GM19372 (cell line): ENCODE measurements around the gene CSAD.
"Not testable (repeated sequence)": the region's sequence is repeated elsewhere in the genome, so short reads cannot be mapped to it uniquely, and the experiment has no call there.

ENCODE experiments used
- ATAC-seq: cut with Tn5 transposase; IDR thresholded peaks from one replicate; pipeline ENCODE4 v1.9.1; 2021; ENCODE audit warnings: mild to moderate bottlenecking, low read depth, moderate library complexity; ENCODE audit not compliant: unreplicated experiment

CSAD gene

GRCh38 chr12:53181935-53182334, 1.2 kb upstream of the CSAD start:
- ATAC-seq: no peak

DNA sequence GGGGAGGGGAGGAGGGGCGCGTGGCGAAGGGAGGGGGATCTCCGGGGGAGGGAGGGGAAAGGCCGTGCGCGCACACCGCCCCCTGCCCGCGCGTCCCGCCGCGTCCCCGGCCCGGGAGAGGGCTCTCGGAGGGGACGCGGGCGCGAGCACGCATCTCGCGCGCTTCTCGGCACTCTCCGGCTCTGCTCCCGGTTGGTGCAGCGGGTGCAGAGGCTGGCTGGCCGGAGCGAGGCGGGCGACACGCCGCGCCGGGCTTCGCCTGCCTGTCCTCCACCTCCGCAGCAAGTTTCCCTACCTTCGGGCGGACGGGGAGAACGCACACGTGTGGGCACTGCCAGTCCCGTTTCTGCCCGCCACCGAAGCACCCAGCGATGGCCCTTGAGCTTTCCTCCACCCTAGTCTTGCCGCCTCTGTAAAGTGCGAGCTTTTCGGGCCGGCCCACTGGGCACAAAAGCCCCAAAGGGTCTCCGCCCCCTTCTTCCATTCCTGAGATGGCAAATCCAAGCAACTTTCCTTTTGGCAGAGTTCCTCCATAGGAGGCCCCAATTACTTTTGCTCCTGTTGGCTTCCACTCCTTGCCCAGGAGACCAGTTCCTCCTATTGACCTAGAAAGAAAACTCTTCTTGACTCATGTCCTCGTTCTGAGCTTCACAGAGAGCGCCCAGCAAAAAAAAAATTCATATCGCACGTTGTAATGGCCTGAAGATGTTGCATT, 363 bp upstream of the CSAD start:
- ATAC-seq: peak; percentile 38

- peak; percentile 11 for ATAC-seq
Observed at GRCh38 chr12:53179687-53180219, 972 bp downstream of the CSAD start.

- ATAC-seq: not testable (repeated sequence)
Observed at GRCh38 chr12:53178803-53179202, 1.9 kb downstream of the CSAD start.

DNA sequence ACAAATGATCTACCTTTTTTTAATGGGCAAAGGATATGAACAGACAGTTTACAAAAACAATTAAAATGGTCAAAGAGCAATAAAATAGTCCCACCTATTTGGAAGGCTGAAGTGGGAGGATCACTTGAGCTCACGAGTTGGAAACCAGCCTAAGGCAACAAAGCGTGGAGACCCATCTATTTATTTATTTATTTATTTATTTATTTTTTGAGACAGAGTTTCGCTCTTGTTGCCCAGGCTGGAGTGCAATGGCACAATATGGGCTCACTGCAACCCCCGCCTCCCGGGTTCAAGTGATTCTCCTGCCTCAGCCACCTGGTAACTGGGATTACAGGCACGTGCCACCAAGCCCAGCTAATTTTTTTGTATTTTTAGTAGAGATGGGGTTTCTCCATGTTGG, 3.3 kb downstream of the CSAD start:
- not testable (repeated sequence) for ATAC-seq

GRCh38 chr12:53176750-53177149, 4.0 kb downstream of the CSAD start:
- ATAC-seq: no peak

DNA sequence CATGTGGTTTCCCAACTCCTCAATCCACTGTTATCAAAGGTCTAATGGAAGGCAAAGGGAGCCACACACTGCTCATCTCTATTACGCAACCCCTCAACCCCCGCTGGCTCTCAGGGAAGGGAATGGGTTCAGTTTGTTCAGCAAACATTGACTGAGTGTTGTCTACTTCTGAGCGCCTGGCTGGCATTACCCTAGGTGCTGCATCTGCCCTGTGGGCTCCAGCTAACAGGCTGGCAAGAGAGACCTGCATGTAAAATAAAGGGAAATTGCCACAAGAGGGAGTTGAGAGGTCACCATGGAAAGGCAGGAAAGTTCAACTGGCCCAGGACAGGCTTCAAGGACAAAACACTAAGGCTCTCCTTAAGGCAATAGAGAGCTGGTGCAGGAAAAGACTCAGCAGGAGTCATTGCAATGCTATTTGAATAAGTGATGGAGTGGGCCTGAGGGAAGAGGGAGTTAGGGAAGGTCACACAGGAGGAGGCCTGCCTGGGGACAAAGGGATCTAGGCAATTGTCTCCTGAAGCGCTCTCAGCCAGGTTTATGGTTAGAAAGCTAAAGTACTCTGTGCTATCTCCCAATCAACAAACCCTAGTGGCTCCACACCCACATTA, 5.7 kb downstream of the CSAD start:
- no peak for ATAC-seq

DNA sequence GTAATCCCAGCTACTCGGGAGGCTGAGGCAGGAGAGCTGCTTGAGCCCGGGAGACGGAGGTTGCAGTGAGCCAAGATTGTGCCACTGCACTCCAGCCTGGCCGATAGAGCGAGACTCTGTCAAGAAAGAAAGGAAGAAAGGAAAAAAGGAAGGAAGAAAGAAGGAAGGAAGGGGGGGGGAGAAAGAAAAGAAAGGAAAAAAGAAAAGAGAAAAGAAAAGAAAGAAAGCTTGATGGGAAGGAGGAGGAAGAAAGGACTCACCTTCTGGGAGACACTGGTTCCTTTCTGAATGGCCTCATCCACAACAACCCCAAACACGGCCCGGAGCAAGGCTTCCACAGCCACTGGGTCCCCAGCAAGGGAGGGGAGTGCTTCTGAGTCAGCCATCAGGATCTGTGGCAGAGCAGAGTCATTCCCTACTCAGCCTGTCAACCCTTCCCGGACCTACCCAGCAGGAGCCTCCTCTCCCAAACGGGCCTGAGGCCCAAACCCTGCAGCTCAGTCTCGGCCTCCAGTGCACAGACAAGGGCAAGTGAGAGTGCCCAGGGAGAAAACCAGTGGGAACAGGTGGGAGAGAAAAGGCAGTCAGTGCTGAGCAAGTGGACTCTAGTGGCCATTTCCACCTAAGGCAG, 7.5 kb downstream of the CSAD start:
- ATAC-seq: no peak

DNA sequence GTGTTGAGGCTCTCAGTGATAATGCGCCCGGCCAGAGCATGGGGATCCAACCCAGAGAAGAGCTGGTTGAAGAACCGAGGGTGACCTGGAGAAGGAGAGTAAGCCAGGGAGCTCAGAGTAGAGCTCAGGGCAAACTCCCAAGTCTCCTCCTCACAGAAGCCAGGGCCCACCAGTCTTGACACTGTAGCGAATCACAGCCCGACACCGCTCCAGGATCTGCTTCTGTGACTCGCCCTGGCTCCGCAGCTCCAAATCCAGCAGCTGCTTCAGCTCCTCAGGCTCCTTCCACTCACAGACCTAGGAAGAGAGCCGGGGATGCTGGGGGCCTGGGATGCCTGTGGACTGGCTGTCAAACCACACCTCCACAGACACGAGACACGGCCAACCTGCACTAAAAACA, 8.4 kb downstream of the CSAD start:
- no peak for ATAC-seq

GRCh38 chr12:53171725-53172329, 8.9 kb downstream of the CSAD start:
- ATAC-seq: no peak

DNA sequence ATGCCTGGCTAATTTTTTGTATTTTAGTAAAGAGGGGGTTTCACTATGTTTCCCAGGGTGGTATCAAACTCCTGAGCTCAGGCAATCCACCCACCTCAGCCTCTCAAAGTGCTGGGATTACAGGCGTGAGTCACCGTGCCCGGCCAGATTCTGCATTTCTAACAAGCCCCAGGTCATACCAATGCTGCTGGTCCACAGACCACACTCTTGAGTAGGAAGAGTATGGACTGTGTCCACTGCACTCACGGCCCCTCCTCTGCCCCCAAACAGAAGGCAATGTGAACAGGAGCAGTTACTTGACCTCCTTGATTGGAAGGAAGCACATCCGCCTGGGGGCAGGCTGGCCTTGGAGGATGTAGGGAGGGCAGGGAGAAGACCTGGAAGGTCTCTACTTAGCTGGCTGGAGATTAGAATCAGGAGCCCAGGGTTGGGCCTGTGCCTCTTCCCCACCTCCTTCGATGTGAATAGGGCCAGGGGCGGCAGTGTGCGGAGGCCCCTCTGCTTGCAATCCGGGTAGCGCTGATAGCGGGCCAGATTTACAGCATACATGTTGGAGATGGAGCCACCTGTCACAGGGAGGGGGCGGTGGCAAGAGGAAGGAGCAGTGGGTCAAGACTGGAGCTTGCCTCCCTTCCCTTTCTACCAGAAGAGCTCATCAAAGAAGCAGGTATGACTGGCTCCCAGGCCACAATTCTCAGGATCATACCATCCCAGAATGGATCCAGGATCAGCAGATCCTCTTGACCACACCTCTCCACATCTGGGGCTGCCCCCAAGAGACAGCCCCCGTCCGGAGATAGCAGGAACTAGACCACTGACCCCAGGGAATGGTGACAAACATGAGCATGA, 9.6 kb downstream of the CSAD start:
- ATAC-seq: no peak

GRCh38 chr12:53170215-53170614, 10.5 kb downstream of the CSAD start:
- ATAC-seq: no peak

DNA sequence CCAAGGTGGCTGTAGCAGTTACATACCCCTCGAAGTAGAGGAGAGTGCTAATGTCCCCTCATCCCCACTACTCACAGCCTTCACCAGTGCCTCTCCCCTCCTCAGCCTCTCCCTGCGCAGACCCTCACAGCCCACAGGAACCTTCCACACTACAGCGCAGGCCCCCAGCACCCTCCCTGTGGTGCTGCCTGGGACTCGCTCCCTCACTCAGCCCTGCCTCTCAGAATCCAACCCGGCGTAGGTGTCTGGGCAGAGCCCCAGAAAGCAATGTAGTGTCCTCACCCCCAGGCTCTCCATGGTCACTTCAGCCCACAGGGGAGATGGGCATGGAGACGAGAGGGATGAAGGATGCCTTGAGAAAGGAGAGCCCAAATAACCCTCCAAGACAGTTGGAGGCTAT, 11.1 kb downstream of the CSAD start:
- ATAC-seq: no peak

- ATAC-seq: no peak
Observed at GRCh38 chr12:53166837-53167236, 13.9 kb downstream of the CSAD start.

- ATAC-seq: not testable (repeated sequence)
Observed at GRCh38 chr12:53163008-53163407, 17.7 kb downstream of the CSAD start.

DNA sequence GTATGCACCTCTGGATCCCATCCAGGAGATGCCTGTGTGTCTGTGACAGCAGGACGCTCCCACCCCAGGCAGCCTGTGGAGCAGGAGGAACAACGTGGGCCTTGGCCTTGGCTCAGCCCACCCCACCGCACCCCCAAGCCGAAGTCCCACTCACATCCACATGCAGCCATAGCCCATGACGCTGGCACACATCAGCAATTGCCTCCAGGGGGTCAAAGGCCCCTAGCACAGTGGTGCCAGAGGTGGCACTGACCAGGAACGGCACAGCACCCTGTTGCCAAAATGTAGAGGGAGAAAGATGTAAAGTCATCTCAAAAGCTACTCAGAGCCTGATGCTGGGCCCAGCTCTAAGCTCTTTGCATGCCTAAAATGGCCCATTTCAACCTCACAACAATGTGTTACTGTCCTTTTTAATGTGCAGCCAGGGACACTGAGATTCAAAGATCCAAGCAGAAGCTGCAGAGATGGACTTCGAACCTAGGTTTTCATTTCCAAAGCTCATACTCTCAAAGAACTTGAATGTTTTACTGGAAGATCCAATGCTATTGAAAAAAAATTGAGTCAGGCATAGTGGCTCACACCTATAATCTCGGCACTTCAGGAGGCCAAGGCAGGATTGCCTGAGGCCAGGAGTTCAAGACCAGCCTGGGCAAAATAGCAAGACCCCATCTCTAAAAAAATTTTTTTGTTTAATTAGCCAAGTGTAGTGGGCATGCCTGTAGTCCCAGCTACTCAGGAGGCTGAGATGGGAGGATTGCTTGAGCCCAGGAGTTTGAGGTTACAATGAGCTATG, 19.4 kb downstream of the CSAD start:
- no peak for ATAC-seq

DNA sequence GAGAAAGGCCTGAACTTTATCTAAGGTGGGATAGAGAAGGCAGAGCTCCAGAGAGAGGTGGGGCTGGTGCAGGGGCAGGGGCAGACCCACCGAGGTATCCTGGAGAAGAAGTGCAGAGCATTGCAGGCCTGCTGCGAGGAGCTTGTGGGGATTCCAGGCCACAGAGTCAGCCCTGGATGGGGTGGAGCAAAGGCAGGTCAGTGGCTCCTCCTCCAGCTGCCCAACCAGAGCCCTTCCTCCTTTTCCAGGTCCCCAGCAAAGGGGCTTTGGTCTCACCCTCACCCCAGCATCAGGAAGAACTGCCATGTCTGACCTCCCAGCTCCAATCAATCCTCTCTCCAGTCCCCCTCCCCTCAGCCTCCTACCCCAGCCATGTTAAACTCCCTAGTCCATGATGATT, 20.1 kb downstream of the CSAD start:
- ATAC-seq: no peak

- ATAC-seq: no peak
Observed at GRCh38 chr12:53160000-53160399, 20.7 kb downstream of the CSAD start.

GRCh38 chr12:53159195-53159839, 21.4 kb downstream of the CSAD start:
- peak; percentile 81 for ATAC-seq
